Measurements from ENCODE around the gene ZNF827. TPM values are rescaled to one million over a fixed set of nuclear protein-coding genes. Genes with fewer than 3 reads are reported as not detected.

ZNF827 gene
- total and polyA plus RNA-seq, 7 donors = 1.7 to 15.2 (median 7.3) TPM

- TF ChIP-seq, protein P1, sequence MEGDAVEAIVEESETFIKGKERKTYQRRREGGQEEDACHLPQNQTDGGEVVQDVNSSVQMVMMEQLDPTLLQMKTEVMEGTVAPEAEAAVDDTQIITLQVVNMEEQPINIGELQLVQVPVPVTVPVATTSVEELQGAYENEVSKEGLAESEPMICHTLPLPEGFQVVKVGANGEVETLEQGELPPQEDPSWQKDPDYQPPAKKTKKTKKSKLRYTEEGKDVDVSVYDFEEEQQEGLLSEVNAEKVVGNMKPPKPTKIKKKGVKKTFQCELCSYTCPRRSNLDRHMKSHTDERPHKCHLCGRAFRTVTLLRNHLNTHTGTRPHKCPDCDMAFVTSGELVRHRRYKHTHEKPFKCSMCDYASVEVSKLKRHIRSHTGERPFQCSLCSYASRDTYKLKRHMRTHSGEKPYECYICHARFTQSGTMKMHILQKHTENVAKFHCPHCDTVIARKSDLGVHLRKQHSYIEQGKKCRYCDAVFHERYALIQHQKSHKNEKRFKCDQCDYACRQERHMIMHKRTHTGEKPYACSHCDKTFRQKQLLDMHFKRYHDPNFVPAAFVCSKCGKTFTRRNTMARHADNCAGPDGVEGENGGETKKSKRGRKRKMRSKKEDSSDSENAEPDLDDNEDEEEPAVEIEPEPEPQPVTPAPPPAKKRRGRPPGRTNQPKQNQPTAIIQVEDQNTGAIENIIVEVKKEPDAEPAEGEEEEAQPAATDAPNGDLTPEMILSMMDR (IDR thresholded peaks at IDR 0.05) = no peak
- DNase-seq = no peak
- Histone ChIP-seq H3K27me3 (ENCODE audit: insufficient read depth in 3 of 3, low read length in 2 of 3) (no peaks in the 10 kb centered on the region), H3K27ac (no peak overlapping the region), H3K4me3 (no peak overlapping the region), H3K9me3 (no peaks in the 10 kb centered on the region), H3K36me3 (ENCODE audit: insufficient read depth in 1 of 2, low read depth in 1 of 2) (no peaks in the 10 kb centered on the region), H3K4me1 (peaks cover 57% of the 10 kb centered on the region)
- intact Hi-C loops (cut with DNase I) = no loop called here
- 46 to 61% (median 57%) methylated on average over 3 of the region's 3 CpGs for WGBS, 3 donors
- no peak for ATAC-seq
Measured at GRCh38 chr4:145879598-145879997, 59.0 kb downstream of the ZNF827 start.

- Histone ChIP-seq H3K27me3 (ENCODE audit: insufficient read depth in 3 of 3, low read length in 2 of 3) (no peaks in the 10 kb centered on the region), H3K36me3 (ENCODE audit: insufficient read depth in 1 of 2, low read depth in 1 of 2) (no peaks in the 10 kb centered on the region), H3K4me1 (peaks cover 57% of the 10 kb centered on the region), H3K9me3 (no peaks in the 10 kb centered on the region), H3K27ac (no peak overlapping the region), H3K4me3 (no peak overlapping the region)
- intact Hi-C loops (cut with DNase I) = no loop called here
- 81 to 84% (median 83%) methylated on average over 7 of the region's 7 CpGs for WGBS, 3 donors
- ATAC-seq (no peak), DNase-seq (no peak)
- TF ChIP-seq, protein P1 (IDR thresholded peaks at IDR 0.05) = no peak
Measured at GRCh38 chr4:145878501-145879435, 59.9 kb downstream of the ZNF827 start.

GRCh38 chr4:145876531-145877180 lies 62.0 kb downstream of the ZNF827 start:
- peak overlapping the region; percentile 64 for H3K27ac ChIP-seq
- no peaks in the 10 kb centered on the region for H3K9me3 ChIP-seq
- intact Hi-C loops (cut with DNase I) = no loop called here
- H3K36me3 ChIP-seq (ENCODE audit: insufficient read depth in 1 of 2, low read depth in 1 of 2) = peaks cover 0 to 3% of the 10 kb centered on the region in 2 donors
- no peaks in the 10 kb centered on the region for H3K27me3 ChIP-seq (ENCODE audit: insufficient read depth in 3 of 3, low read length in 2 of 3)
- no peak overlapping the region for H3K4me3 ChIP-seq
- DNase-seq (no peak), ATAC-seq (peak in 3 of 4 donors; percentile 54 to 80 (median 57))
- WGBS, 3 donors = 56 to 74% (median 58%) methylated on average over 2 of the region's 2 CpGs
- TF ChIP-seq, protein P1 (IDR thresholded peaks at IDR 0.05) = no peak
- peaks cover 46% of the 10 kb centered on the region for H3K4me1 ChIP-seq

GRCh38 chr4:145873901-145874300 lies 64.7 kb downstream of the ZNF827 start:
- DNase-seq (no peak), ATAC-seq (no peak)
- intact Hi-C loops (cut with DNase I) = no loop called here
- H3K36me3 ChIP-seq (ENCODE audit: insufficient read depth in 1 of 2, low read depth in 1 of 2) = peaks cover 0 to 3% of the 10 kb centered on the region in 2 donors
- no peak overlapping the region for H3K4me3 ChIP-seq
- H3K4me1 ChIP-seq = peaks cover 44% of the 10 kb centered on the region
- TF ChIP-seq, protein P1 (IDR thresholded peaks at IDR 0.05) = no peak
- H3K27me3 ChIP-seq (ENCODE audit: insufficient read depth in 3 of 3, low read length in 2 of 3) = no peaks in the 10 kb centered on the region
- H3K9me3 ChIP-seq = no peaks in the 10 kb centered on the region
- no peak overlapping the region for H3K27ac ChIP-seq
